Measurements from ENCODE around the gene PNRC1. TPM values are rescaled to one million over a fixed set of nuclear protein-coding genes. Genes with fewer than 3 reads are reported as not detected.

The PNRC1 gene
- polyA plus RNA-seq, 1 experiment: 22.6 TPM

DNA sequence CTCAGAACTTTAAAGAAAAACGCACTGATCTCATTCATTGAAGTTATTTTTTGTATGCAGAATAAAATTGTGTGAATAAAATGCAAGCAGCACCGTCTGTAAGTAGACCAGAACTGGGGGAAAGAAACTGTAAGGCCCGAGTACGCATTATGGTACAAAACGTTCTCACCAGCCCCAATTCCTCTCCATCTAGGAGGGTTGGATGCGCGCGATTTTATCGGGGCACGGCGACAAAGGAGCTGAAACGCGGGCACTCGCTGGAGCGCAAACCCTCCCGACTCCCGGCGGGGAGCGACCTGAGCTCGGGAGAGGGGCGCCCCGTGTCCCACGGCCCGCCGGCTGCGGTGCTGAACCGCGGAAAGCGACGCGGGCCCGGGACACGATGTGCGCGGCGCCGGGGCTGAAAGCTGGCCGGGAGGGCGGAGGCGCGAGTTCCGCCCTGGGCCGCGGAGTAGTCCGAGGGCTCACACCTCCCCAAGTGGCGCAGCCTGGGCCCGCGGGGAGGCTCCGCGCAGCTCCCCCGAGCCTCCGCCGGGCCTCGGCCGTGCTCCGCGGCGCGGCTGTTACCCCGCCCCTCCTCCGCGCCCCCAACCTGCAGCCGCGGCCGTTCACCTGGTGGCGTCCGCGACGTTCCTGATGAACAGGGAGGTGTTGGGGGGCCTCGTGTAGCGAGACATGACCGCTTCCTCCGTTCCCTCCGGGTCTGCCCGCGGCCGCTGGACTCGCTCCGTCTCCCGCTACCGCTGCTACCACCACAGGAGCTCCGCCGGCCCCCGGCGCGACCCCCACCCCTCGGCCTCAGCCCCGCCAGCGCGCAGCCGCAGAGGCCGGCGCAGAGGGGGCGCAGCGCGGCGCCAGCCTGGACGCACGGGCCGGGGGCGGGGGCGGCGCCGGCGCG, 36.9 kb downstream of the PNRC1 start, which contains the start of gene SRSF12:
SRSF12 (minus strand) TSS at position 861 of the 898 bp plus-strand sequence; CDS start at position 677, 184 bp downstream.
- H3K4me3 ChIP-seq (ENCODE audit: low read depth, low read length): peak within 1 kb of the TSS; percentile 60
- peaks cover 20% of the 10 kb centered on the region for H3K27me3 ChIP-seq (ENCODE audit: control insufficient read depth, insufficient read depth, low read length)
- ChIA-PET CTCF (interaction anchor here (0.6 to 0.7 kb wide), 2 partner anchors 25 to 135 kb away, joined by 3 to 4 read pairs; no protein-coding TSS in a partner anchor), POLR2A (no interaction called here)
- no peak for DNase-seq (ENCODE audit: low read depth, low spot score)
- TF ChIP-seq, protein P1, sequence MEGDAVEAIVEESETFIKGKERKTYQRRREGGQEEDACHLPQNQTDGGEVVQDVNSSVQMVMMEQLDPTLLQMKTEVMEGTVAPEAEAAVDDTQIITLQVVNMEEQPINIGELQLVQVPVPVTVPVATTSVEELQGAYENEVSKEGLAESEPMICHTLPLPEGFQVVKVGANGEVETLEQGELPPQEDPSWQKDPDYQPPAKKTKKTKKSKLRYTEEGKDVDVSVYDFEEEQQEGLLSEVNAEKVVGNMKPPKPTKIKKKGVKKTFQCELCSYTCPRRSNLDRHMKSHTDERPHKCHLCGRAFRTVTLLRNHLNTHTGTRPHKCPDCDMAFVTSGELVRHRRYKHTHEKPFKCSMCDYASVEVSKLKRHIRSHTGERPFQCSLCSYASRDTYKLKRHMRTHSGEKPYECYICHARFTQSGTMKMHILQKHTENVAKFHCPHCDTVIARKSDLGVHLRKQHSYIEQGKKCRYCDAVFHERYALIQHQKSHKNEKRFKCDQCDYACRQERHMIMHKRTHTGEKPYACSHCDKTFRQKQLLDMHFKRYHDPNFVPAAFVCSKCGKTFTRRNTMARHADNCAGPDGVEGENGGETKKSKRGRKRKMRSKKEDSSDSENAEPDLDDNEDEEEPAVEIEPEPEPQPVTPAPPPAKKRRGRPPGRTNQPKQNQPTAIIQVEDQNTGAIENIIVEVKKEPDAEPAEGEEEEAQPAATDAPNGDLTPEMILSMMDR (IDR thresholded peaks at IDR 0.05; ENCODE audit: low read depth, low read length): no peak
- no peaks in the 10 kb centered on the region for H3K9me3 ChIP-seq (ENCODE audit: control insufficient read depth, insufficient read depth, low read length)
- no peak within 1 kb of the TSS for H3K27ac ChIP-seq (ENCODE audit: low read depth, low read length)

DNA sequence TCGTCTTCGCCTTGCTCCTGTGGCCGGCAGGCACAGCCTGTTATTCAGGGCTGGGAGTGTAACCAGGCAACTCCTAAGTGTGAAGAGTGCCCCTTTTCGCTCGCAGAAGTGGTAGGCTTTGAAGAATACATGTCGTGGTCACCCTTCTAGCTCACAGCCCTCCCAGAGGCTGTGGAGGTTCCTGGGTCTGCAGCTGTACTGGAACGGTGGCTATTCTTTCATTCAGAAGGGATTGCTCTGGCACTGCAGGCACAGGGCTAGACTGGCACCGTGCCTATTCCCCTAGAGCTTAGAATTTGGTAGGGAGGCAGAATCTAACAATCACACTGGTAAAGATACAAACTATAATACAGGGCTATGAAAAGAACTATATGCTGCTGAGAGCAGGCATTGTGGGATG, 38.4 kb downstream of the PNRC1 start:
- Histone ChIP-seq H3K27ac (ENCODE audit: low read depth, low read length) (no peak overlapping the region), H3K9me3 (ENCODE audit: control insufficient read depth, insufficient read depth, low read length) (no peaks in the 10 kb centered on the region), H3K4me3 (ENCODE audit: low read depth, low read length) (no peak overlapping the region), H3K27me3 (ENCODE audit: control insufficient read depth, insufficient read depth, low read length) (peaks cover 20% of the 10 kb centered on the region)
- DNase-seq (ENCODE audit: low read depth, low spot score): no peak
- TF ChIP-seq, protein P1 (IDR thresholded peaks at IDR 0.05; ENCODE audit: low read depth, low read length): no peak
- ChIA-PET POLR2A (no interaction called here), CTCF (interaction anchor here (0.9 kb wide), 1 partner anchor 35 kb away, joined by 3 read pairs; no protein-coding TSS in a partner anchor)

DNA sequence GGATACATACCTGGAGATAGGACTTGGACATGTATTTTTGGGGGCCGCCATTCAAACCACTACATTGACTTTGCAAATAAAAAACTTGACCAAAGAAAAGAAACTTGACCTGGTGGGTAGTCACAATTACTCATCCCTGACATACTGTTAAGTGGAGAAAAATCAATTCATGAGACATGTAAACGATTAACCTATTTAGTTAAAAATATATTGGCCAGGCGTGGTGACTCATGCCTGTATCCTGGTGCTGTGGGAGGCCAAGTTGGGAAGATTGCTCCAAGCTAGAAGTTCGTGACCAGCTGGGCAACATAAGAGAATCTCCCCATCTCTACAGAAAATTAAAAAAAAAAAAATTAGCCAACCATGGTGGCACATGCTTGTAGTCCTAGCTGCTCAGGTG, 39.8 kb downstream of the PNRC1 start:
- ChIA-PET POLR2A (no interaction called here), CTCF (interaction anchor here (0.8 kb wide), 1 partner anchor 131 kb away, joined by 4 read pairs; no protein-coding TSS in a partner anchor)
- peaks cover 20% of the 10 kb centered on the region for H3K27me3 ChIP-seq (ENCODE audit: control insufficient read depth, insufficient read depth, low read length)
- TF ChIP-seq, protein P1 (IDR thresholded peaks at IDR 0.05; ENCODE audit: low read depth, low read length): no peak
- H3K27ac ChIP-seq (ENCODE audit: low read depth, low read length): no peak overlapping the region
- no peak for DNase-seq (ENCODE audit: low read depth, low spot score)
- H3K4me3 ChIP-seq (ENCODE audit: low read depth, low read length): no peak overlapping the region
- H3K9me3 ChIP-seq (ENCODE audit: control insufficient read depth, insufficient read depth, low read length): no peaks in the 10 kb centered on the region

DNA sequence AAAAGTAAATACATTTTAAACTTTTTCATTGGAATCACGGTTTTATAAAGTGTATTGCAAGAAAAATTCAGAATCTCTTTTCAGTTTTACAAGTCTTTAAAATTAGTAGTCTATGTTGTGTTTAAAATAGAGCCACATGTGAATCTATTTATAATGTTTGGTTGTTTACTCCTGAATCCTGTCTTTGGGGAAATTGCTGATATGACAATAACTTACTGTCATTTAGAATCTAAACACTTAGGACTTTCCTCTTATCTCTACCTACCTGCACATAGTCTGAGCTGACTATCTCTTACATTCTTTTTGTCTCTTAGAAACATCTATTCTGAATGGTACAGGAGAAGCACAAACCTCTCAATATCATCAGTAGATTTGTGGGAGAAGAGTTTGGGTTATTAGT, 41.4 kb downstream of the PNRC1 start:
- CTCF ChIA-PET: interaction anchor here (1.0 to 3.2 kb wide), 5 partner anchors 20 to 139 kb away, joined by 3 to 40 read pairs (median 12); partner anchors contain the start of gene PM20D2

More for the DNA sequence above, 41.4 kb downstream of the PNRC1 start:
- Histone ChIP-seq H3K27ac (ENCODE audit: low read depth, low read length) (no peak overlapping the region), H3K27me3 (ENCODE audit: control insufficient read depth, insufficient read depth, low read length) (peaks cover 10% of the 10 kb centered on the region), H3K9me3 (ENCODE audit: control insufficient read depth, insufficient read depth, low read length) (no peaks in the 10 kb centered on the region), H3K4me3 (ENCODE audit: low read depth, low read length) (no peak overlapping the region)
- TF ChIP-seq, protein P1 (IDR thresholded peaks at IDR 0.05; ENCODE audit: low read depth, low read length): no peak
- POLR2A ChIA-PET: no interaction called here
- no peak for DNase-seq (ENCODE audit: low read depth, low spot score)

All from AG04450 (cell line).